Measurements from ENCODE around the gene TMC7.

The TMC7 gene

DNA sequence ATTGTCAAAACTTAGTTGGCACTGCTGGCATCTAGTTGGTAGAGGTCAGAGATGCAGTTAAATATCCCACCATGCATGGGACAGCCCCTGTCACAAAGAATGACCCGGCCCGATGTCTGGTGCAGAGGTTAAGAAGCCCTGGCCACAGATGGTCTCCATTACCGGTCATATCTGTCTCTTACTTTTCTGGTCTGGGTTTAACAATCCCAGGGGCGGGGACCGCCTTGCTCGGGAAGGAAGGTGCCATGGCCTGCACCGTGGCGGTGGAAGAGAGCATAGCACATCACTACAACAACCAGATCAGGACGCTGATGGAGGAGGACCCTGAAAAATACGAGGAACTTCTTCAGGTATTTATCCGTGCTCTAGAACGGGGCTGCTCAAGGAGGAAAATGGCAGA, 91.8 kb downstream of the TMC7 start:
- no peak overlapping the region for H3K4me3 ChIP-seq
- H4K20me1 ChIP-seq: no peaks in the 10 kb centered on the region
- H3K9ac ChIP-seq: no peak overlapping the region
- H3K9me3 ChIP-seq (replicated peaks in 1 of 11): peaks cover 5 to 34% (median 17%) of the 10 kb centered on the region in 11 experiments; a peak in 17 of 22 replicates
- H3K27me3 ChIP-seq: no peaks in the 10 kb centered on the region
- peak overlapping the region in 7 of 11 experiments; percentile 40 to 91 (median 85); a peak in 10 of 22 replicates for H3K27ac ChIP-seq
- TF ChIP-seq Cebpa-rat (IDR thresholded peaks at IDR 0.05): no peak
- H3K36me3 ChIP-seq: peaks cover 60 to 95% (median 86%) of the 10 kb centered on the region in 11 experiments
- no peak overlapping the region for H3K4me2 ChIP-seq
- H3K4me1 ChIP-seq: peaks cover 23 to 39% (median 32%) of the 10 kb centered on the region in 10 experiments

DNA sequence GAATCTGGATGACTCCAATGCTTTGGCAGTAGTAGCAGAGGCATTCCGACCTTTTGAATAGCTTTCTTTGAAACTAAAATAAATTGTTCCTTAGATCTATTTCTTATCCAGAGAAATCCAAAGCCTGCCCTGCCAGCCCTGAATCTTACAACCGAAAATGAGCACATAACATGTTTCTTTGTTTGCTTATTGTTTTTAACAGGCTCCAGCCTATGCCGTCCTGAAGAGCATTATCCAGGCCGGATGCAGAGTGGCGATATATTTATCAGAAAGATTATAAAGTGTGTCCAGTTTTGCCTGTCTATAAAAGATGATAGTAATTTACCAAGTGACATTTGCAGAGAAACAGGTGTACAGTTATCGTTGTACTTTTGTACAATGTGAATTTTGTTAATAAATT, 94.1 kb downstream of the TMC7 start:
- peaks cover 62 to 92% (median 86%) of the 10 kb centered on the region in 11 experiments for H3K36me3 ChIP-seq
- H3K4me3 ChIP-seq: no peak overlapping the region
- no peaks in the 10 kb centered on the region for H3K27me3 ChIP-seq
- no peaks in the 10 kb centered on the region for H4K20me1 ChIP-seq
- TF ChIP-seq Cebpa-rat (IDR thresholded peaks at IDR 0.05): no peak
- H3K9ac ChIP-seq: no peak overlapping the region
- H3K9me3 ChIP-seq (replicated peaks in 1 of 11): peaks cover 10 to 31% (median 18%) of the 10 kb centered on the region in 11 experiments
- H3K4me1 ChIP-seq: peaks cover 14 to 24% (median 21%) of the 10 kb centered on the region in 10 experiments
- no peak overlapping the region for H3K4me2 ChIP-seq
- no peak overlapping the region for H3K27ac ChIP-seq

DNA sequence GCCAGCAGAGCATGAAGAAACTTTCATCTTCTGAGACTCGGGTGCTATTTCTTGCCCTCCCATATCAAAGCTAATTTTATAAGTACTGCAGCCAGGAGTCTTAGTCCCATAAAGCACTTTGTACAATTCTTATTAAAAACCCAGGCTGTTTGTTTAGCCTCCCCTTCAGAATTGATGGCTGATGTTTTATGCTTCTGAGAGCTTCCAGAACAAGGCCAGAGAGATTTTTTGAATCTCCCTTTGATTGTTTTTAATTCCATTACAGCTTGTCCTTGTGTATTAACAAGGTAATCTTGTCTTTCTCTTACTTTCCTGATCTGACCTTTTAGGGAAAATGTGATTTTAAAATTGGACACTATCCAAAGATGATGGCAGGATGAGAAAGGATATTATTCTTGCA, 99.9 kb downstream of the TMC7 start:
- no peaks in the 10 kb centered on the region for H4K20me1 ChIP-seq
- H3K27ac ChIP-seq: no peak overlapping the region
- peaks cover 9 to 25% (median 16%) of the 10 kb centered on the region in 11 experiments for H3K9me3 ChIP-seq (replicated peaks in 1 of 11)
- H3K4me2 ChIP-seq: peak overlapping the region in 8 of 11 experiments; percentile 3 to 49 (median 32); a peak in 10 of 22 replicates
- H3K9ac ChIP-seq: no peak overlapping the region
- no peak for TF ChIP-seq Cebpa-rat (IDR thresholded peaks at IDR 0.05)
- peaks cover 16 to 37% (median 36%) of the 10 kb centered on the region in 11 experiments for H3K36me3 ChIP-seq
- H3K4me1 ChIP-seq: peaks cover 10 to 38% (median 29%) of the 10 kb centered on the region in 10 experiments
- no peak overlapping the region for H3K4me3 ChIP-seq
- H3K27me3 ChIP-seq: peaks cover 0 to 8% (median 0%) of the 10 kb centered on the region in 11 experiments; a peak in 2 of 22 replicates

DNA sequence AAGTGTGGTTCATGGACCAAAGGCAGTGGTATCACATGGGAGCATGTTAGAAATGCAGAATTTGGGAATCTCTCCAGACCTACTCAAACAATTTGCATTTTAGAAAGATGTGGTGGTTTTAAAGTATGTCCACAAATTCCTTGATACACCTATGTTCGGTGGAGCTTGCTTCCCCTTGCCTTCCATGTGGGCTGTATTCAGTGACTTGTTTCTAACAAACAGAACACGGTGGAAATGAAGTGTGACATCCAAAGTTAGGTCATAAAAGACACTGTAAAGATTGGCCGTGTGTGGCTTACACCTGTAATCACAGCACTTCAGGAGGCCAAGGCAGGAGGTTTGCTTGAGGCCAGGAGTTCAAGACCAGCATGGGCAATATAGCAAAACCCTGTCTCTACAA, 100.4 kb downstream of the TMC7 start:
- no peaks in the 10 kb centered on the region for H4K20me1 ChIP-seq
- TF ChIP-seq Cebpa-rat (IDR thresholded peaks at IDR 0.05): no peak
- peaks cover 0 to 8% (median 0%) of the 10 kb centered on the region in 11 experiments; a peak in 2 of 22 replicates for H3K27me3 ChIP-seq
- H3K9ac ChIP-seq: no peak overlapping the region
- peaks cover 10 to 38% (median 29%) of the 10 kb centered on the region in 10 experiments for H3K4me1 ChIP-seq
- H3K4me3 ChIP-seq: no peak overlapping the region
- H3K36me3 ChIP-seq: peaks cover 12 to 33% (median 31%) of the 10 kb centered on the region in 11 experiments
- peak overlapping the region in 7 of 11 experiments; percentile 0 to 49 (median 35); a peak in 8 of 22 replicates for H3K4me2 ChIP-seq
- H3K9me3 ChIP-seq (replicated peaks in 1 of 11): peaks cover 9 to 25% (median 16%) of the 10 kb centered on the region in 11 experiments
- no peak overlapping the region for H3K27ac ChIP-seq

DNA sequence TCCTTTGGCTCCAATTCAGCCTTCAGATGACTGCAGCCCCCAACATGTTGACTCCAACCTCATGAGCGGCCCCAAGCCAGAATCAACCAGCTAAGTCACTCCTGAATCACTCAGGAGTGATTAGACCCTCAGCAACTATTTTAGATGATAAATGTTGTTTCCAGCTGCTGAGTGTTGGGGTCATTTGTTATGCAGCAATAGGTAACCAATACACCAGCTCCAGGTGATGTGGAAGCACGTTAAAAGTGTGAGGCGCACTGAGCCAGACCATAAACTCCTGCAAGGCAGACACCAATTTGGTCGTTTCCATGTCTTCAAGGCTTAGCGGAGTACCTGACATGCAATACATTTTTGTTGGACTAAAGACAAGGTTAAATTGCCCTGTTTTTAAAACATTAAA, 101.1 kb downstream of the TMC7 start:
- no peak overlapping the region for H3K9ac ChIP-seq
- no peak for TF ChIP-seq Cebpa-rat (IDR thresholded peaks at IDR 0.05)
- peaks cover 7 to 25% (median 23%) of the 10 kb centered on the region in 11 experiments for H3K36me3 ChIP-seq
- H3K4me1 ChIP-seq: peaks cover 10 to 42% (median 30%) of the 10 kb centered on the region in 10 experiments
- H3K27ac ChIP-seq: no peak overlapping the region
- no peak overlapping the region for H3K4me3 ChIP-seq
- peak overlapping the region in 4 of 11 experiments; percentile 29 to 49 (median 41); a peak in 4 of 22 replicates for H3K4me2 ChIP-seq
- peaks cover 0 to 8% (median 0%) of the 10 kb centered on the region in 11 experiments; a peak in 2 of 22 replicates for H3K27me3 ChIP-seq
- H3K9me3 ChIP-seq (replicated peaks in 1 of 11): peaks cover 9 to 21% (median 15%) of the 10 kb centered on the region in 11 experiments
- H4K20me1 ChIP-seq: no peaks in the 10 kb centered on the region

DNA sequence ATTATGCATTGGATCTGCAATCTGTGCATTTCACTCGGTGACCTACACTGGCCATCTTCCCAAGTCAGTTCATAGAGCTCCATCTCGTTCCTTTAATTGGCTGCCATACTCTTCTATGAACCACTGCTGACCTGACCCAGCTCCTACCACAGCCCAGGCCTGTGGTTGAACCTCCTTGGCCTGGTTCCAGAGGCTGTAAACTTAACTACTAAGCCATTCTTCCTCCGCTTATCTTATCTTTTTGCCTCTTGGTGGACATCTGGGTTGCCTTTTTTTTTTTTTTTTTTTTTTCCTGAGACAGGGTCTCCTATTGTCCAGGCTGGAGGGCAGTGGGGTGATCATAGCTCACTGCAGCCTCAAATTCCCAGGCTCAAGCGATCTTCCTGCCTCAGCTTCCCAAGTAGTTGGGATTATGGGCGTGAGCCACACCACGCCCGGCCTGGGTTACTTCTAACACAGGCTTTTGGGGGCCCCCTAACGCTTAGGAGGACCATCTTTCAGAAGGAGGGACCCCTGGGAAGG, 102.0 kb downstream of the TMC7 start:
- H3K36me3 ChIP-seq: peaks cover 7 to 18% (median 17%) of the 10 kb centered on the region in 11 experiments; a peak in 21 of 22 replicates
- H3K4me2 ChIP-seq: peak overlapping the region; percentile 64 to 93 (median 82)
- TF ChIP-seq Cebpa-rat (IDR thresholded peaks at IDR 0.05): no peak
- peaks cover 7 to 20% (median 9%) of the 10 kb centered on the region in 11 experiments for H3K9me3 ChIP-seq (replicated peaks in 1 of 11)
- peak overlapping the region in 3 of 10 experiments; percentile 32 to 48 (median 47); a peak in 4 of 20 replicates for H3K4me3 ChIP-seq
- peak overlapping the region in 1 of 11 experiments; percentile 50; a peak in 3 of 22 replicates for H3K27ac ChIP-seq
- no peaks in the 10 kb centered on the region for H4K20me1 ChIP-seq
- peak overlapping the region in 6 of 11 experiments; percentile 46 to 68 (median 62); a peak in 10 of 22 replicates for H3K9ac ChIP-seq
- H3K4me1 ChIP-seq: peaks cover 10 to 42% (median 30%) of the 10 kb centered on the region in 10 experiments
- peaks cover 0 to 8% (median 0%) of the 10 kb centered on the region in 11 experiments; a peak in 2 of 22 replicates for H3K27me3 ChIP-seq

DNA sequence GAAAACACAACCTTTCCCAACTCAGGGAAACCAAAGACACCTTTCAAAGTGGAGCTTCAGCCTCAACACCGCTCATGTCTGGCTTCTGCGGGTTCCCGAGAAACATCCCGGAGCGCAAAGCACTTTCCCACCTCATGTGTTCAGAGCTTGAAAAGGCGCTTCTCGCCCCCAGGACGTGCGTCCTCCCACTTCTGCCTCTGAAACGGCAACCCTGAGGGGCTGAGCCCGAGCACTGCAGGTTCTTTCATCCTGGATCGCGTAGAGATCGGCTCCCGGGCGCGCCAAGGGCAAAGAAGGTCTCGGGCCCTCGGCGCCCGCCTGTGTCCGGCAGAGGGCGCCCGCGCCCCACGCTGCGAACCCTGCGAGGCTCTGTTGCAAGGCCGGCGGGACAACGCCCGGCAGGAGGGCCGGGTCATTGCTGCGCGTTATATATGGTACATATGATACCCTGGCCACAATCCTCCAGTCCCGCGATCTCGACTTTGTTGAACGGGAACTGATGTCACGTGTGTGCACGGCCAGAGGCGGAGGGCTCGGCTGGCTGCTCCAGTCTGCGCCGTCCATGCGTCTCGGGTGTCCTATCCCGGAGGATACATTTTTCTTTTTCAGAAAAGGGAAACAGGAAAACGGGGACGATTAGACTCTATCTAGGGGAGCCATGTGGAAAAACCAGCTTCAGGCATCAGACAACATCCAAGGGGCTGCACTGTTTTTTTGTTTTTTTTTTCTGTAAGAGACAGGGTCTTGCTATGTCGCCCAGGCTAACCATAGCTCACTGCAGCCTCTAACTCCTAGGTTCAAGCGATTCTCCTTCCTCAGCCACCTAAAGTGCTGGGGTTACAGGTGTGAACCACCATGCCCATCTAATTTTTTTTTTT, 102.8 kb downstream of the TMC7 start:
- H3K36me3 ChIP-seq: peaks cover 7 to 10% (median 9%) of the 10 kb centered on the region in 11 experiments; a peak in 18 of 22 replicates
- no peaks in the 10 kb centered on the region for H4K20me1 ChIP-seq
- no peak for TF ChIP-seq Cebpa-rat (IDR thresholded peaks at IDR 0.05)
- peaks cover 0 to 20% (median 8%) of the 10 kb centered on the region in 11 experiments; a peak in 16 of 22 replicates for H3K9me3 ChIP-seq (replicated peaks in 1 of 11)
- peak overlapping the region; percentile 11 to 60 (median 44); a peak in 17 of 20 replicates for H3K4me3 ChIP-seq
- H3K9ac ChIP-seq: peak overlapping the region; percentile 44 to 68 (median 54); a peak in 19 of 22 replicates
- H3K4me2 ChIP-seq: peak overlapping the region; percentile 64 to 93 (median 82)
- H3K27me3 ChIP-seq: peaks cover 0 to 8% (median 0%) of the 10 kb centered on the region in 11 experiments; a peak in 2 of 22 replicates
- peak overlapping the region in 6 of 11 experiments; percentile 10 to 59 (median 47); a peak in 9 of 22 replicates for H3K27ac ChIP-seq
- peaks cover 10 to 42% (median 30%) of the 10 kb centered on the region in 10 experiments for H3K4me1 ChIP-seq

DNA sequence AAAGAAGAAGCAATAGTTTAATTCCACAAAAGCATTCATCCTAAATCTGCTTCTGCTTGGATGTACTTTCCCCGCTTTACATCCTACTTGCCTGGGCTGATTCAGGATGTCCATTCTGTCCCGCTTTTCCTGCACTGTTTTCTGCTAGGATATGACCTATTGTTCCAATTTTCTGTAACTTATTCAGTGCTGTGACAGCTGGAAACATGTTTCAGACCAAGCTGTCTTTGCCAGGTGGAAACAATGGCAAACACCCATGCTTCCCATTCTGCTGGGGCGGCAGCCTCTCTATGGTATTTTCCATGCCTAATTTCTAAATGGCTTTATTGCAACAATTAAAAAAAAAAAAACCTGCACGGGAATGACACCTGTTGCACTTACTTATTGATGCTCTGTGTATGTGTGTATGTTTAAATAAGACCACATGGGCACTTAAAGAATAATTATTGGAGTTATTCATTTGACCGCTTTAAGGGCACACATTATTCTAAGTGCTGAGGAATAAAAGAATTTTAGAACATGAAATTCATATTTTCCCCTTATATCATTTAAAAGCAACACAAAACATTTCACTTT, 104.7 kb downstream of the TMC7 start:
- Histone ChIP-seq H3K9me3 (replicated peaks in 1 of 11) (peaks cover 0 to 23% (median 11%) of the 10 kb centered on the region in 11 experiments; a peak in 16 of 22 replicates), H3K4me2 (peak overlapping the region in 3 of 11 experiments; percentile 83 to 93 (median 92); a peak in 5 of 22 replicates), H3K9ac (peak overlapping the region in 2 of 11 experiments; percentile 58 to 66; a peak in 1 of 22 replicates), H3K27ac (no peak overlapping the region), H3K36me3 (no peaks in the 10 kb centered on the region), H4K20me1 (no peaks in the 10 kb centered on the region), H3K27me3 (peaks cover 0 to 8% (median 0%) of the 10 kb centered on the region in 11 experiments; a peak in 2 of 22 replicates), H3K4me1 (peaks cover 21 to 59% (median 35%) of the 10 kb centered on the region in 10 experiments), H3K4me3 (peak overlapping the region in 2 of 10 experiments; percentile 47 to 48; a peak in 3 of 20 replicates)
- TF ChIP-seq Cebpa-rat (IDR thresholded peaks at IDR 0.05): no peak
